NCI-H1092 treated with DMSO at 0.1 percent for 48 hours (cell line): ENCODE data around the gene TBC1D25.
A peak's percentile ranks its signal among the peaks of the same experiment; 100 is the strongest.

Experiments
- DNase-seq: peaks from one replicate; lab custom pipeline; 2025; lab: John Stamatoyannopoulos, UW

TBC1D25 gene

DNA sequence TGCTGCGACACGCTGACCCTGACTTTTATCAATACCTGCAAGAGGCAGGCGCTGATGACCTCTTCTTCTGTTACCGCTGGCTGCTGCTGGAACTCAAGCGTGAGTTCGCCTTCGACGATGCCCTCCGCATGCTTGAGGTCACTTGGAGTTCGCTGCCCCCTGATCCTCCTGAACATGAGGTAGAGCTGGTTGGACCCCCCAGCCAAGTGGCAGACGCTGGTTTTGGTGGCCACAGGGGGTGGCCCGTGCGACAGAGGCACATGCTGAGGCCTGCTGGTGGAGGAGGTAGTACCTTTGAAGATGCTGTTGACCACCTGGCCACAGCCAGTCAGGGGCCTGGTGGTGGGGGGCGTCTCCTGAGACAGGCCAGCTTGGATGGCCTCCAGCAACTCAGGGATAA, 20.5 kb downstream of the TBC1D25 start:
- no peak for DNase-seq

DNA sequence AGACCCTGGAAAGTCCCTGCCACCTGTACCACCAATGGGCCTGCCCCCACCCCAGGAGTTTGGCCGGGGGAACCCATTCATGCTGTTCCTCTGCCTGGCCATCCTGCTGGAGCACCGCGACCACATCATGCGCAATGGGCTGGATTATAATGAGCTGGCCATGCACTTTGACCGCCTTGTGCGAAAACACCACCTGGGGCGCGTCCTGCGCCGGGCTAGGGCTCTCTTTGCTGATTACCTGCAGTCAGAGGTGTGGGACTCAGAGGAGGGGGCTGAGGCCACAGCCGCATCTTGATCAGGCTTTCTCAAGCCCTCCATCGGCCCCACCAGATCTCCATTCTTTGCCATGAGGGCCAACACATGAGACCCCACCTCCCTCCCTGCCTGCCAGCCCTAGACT, 21.2 kb downstream of the TBC1D25 start:
- no peak for DNase-seq

DNA sequence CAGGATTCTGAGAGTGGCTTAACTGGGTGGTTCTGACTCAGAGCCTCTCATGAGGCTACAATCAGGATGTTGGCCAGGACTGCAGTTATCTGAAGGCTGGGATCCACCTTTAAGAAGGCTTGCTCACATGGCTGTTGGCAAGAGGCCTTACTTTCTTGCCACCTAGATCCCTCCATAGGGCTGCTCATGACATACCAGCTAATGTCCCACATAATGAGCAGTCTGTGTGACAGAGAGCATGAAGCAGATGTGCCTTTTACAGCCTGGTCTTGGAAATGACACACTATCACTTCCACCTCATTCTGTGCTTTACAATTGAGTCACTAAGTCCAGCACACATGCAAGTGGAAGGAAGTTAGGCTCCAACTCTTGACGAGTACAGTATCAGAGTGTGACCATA, 30.4 kb downstream of the TBC1D25 start:
- no peak for DNase-seq

DNA sequence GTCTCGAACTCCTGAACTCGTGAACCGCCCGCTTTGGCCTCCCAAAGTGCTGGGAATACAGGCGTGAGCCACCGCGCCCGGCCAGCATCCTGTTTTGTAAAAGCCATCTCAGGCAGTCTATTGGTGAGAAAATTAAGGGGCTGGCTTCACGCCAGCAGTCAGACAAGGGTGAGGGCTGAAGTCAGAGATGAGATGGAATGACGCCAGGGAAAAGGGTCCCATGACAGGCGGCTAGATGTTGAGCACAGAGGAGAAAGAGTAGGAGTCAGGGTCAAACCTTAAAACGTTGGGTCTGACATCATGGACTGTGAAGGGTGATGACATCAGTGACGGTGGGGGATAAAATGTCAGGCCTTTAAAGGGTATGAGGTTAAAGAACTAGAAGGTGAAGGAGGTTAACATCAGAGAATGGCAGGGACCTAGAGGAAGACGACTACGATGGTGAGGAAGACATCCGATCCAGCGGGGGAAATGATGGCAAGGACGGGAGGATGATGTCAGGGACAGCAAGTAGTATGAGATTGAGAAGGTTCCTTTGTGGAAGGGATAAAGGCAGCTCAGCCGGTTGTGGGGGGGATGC, 34.3 kb downstream of the TBC1D25 start:
- peak; percentile 46 for DNase-seq

DNA sequence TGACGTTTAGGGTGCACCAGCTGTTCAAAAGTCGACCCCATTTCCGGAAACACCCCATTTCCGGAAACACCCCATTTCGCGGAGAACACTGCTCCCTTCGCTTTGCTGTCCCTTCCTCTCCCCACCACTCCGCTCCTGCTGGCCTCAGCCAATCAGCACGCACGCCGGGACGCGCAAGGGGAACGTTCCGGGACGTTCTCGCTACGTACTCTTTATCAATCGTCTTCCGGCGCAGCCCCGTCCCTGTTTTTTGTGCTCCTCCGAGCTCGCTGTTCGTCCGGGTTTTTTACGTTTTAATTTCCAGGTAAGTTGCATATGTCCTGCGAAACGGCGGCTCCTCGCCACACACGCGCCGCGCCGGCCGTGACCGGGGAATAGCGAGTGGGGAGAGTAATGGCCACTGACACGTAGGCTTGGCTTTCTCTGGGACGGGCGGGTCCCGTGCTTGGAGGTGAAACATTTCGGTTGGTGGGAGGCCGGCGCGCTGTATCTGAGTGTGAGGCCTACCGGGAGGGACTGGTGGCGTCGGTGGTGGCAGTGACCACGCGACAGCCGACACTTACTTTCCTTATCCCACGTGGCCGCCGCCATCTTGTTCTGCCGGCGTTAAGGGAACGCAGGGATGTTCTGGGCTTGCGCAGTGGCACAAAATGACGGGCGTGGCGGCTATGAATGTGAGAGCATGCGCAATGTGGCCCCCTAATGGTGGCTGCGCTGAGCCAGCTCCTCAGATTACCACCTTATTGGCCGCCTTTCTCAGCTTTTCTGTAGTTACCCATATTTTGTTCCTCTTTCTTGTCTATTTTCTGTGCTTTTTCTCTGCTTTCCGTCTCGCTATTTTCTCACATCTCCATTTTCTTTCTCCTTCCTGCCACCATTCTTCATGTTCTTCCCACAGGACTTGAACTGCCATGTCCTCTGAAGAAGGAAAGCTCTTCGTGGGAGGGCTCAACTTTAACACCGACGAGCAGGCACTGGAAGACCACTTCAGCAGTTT, 35.1 kb downstream of the TBC1D25 start, which contains the start of gene RBM3:
RBM3 (plus strand) TSS at position 215 of the 997 bp plus-strand sequence; CDS start at position 912, 697 bp downstream.
- DNase-seq = peak; percentile 97

DNA sequence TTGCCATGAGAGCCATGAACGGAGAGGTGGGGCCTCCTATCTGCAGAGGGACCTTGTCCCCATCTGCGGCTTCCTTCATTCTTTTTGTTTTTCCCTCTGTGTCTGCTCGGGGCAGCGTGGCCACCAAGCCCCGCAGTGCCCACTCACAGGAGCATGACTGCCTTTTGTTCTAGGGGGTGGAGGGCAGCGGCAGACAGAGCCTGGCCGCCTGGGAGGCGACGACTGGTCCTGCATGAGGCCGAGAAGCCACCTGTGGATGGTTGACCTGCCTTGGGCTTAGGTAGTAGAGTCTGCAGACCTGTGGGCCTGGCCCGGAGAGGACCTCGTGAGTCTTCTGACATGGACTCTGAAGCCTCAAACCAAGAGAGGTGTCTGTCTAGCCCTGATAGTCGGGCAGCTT, 36.1 kb downstream of the TBC1D25 start:
- DNase-seq = no peak

DNA sequence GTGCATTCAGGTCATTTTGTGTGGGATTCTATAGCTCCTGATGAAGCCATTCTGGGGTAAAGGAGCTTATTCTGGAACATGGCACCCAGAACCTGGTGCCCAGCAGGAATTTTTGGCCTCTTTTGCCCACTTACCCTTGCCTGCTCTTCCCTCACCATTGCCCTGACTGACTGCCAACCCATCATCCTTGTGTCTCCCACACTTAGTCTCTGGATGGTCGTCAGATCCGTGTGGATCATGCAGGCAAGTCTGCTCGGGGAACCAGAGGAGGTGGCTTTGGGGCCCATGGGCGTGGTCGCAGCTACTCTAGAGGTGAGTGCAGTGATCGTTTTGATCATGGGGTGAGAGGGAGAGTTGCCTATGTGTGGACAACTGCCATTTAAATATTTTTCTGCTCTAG, 36.6 kb downstream of the TBC1D25 start:
- no peak for DNase-seq

DNA sequence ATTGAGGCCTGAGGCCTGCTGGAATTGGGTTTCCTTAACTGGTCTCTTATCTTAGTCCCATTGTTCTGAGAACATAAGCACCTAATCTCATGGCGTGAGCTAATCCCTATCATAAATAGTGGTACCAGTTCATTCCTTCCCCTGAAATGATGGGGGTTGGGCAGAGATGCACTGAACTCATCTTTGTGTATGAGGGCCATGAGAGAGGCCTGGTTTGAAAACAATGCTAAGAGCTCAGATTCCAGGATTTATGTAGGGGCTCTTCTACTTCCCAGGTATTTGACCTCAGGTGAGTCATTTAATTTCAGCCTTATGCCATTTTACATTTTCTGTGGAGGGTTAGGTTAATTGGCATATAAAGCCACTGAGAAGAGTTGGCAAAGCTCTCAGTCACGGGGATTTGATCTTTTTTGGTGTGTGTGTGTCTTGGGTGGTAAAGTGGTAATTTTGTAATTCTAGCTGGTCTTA, 39.2 kb downstream of the TBC1D25 start:
- DNase-seq = no peak

DNA sequence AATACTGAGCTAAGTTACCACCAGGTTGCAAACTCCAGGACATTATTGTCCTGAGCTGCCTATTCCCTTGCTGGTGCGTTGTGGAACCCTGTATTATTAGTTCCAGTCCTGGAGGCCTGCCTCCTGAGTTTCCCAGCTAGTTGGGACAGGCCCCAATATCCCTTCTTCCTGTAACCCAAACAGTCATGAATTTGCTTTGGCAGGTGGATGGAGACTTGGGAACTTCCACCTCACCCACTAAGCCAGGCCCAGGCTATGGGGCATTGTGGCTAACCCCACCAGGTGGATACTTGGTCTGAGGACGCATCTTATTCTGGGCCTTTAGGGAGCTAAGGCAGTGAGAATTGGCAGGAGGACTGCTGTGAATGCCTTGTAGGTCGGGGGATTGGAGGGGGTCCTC, 39.7 kb downstream of the TBC1D25 start:
- DNase-seq = no peak

DNA sequence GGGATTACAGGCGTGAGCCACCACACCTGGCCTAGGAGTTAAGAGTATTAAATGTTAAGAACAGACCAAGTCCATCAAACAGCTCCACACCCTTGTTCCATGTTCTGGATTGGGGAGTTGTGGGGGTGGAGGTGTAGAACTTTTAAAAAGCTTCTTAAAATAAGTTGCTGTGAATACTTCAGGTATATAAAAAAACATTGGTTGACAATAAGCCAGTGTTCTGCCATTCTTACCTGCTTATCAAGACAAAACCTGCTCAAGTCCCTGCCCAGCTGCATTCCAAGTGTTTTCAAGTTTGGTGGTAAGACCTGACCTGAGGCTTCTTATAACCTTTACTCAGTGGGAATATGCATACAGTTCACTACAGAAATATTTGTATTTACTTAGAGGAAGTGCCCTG, 41.1 kb downstream of the TBC1D25 start:
- DNase-seq = no peak

DNA sequence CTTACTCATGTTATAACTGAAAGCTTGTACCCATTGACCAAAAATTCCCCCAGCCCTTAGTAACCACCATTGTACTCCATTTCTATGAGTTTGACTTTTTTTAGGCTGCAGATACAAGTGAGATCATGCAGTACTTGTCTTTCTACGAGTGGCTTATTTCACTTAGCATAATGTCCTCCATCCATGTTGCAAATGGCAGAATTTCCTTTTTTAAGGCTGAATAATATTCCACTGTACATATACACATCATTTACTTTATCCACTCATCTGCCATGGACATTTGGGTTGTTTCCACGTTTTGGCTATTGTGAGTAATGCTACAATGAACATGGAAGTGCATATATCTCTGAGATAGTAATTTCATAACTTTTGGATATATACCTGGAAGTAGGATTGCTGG, 45.2 kb downstream of the TBC1D25 start:
- DNase-seq = no peak

DNA sequence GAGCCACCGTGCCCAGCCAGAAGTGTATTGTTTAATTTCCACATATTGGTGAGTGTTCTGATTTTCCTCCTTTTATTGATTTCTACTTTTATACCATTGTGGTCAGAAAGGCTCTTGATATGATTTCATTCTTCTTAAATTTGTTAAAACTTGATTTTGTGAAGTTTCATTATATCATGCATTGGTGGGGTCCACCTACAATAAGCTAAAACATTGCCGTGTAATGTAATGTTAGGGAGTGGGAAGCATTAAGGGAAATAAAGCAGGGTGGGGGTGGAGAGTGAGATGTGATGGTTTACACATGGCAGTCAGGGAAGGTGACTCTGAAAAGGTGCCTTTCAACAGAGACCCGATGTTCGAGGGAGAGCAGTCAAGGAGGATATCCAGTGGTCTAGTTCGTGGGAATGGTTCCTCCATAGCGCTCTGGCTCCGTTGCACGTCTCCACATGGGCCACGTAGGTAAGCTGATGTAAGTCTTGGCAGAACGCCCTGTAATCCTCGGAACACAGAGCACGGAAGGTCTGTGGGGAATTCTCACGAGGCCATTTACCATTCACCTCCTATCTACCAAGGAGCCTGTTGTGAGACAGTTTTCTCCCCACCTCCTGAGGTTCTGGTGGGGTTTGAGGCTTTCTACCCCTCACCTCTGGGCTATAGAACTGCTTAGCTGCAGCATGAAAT, 50.1 kb downstream of the TBC1D25 start:
- DNase-seq = peak; percentile 25

DNA sequence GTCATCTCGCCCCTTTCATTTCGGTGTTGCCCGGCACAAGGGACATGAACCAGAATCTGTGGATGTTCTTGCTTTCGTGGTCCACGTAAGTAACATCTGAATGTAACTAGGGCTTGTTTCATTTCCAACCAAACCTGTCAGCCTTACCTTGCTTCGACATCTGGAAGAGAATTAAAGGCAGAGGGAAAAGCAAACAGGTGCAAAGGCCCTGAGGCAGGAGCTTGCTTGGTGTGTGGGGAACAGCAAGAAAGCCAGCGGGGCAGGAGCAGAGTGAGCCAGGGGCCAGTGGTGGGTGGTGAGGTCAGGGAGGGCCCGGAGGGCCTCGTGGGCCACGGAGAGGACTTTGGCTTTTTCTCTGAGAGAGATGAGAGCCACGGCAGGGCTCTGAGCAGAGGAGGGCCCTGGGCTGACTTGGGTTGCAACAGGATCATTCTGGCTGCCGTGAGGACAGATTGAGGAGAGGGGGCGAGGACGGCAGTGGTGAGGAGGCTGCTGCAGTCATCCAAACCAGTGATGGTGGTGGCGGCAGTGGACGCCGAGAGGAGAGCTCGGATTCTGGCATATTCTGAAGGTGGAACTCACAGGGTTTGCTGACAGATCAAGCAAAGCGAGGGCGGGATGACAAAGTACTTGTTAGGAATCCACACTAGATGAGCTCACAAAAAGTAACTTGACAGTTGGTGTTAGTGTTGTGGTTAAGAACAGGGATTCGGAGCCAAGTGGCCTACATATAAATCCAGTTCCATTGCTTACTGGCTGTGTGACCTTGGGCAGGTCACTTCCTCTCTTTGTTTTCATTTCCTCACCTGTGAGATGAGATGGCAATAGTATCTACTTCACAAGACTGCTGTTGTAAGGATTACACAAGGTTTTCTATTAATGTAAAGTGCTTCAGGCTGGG, 50.9 kb downstream of the TBC1D25 start:
- no peak for DNase-seq

DNA sequence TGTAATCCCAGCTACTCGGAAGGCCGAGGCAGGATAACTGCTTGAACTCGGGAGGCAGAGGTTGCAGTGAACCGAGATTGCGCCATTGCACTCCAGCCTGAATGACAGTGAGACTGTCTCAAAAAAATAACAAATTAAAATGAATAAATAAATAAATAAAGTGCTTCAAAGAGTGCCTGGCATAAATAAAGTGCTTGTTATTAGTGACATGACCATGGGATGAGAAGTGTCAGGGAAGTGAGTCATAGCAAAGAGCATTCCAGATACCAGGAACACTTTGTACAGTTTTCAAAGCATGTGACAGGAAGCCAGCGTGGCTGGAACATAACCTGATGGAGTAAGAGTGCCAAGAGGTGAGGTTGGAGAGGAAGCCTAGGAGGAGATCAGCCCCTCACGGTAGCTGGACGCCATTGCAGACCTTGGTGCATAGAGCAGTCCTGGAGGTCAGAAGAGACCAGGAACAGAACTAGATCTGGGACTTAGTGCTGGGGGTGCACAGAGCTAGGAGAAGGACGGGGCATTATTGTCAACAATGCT, 51.8 kb downstream of the TBC1D25 start:
- DNase-seq = no peak

DNA sequence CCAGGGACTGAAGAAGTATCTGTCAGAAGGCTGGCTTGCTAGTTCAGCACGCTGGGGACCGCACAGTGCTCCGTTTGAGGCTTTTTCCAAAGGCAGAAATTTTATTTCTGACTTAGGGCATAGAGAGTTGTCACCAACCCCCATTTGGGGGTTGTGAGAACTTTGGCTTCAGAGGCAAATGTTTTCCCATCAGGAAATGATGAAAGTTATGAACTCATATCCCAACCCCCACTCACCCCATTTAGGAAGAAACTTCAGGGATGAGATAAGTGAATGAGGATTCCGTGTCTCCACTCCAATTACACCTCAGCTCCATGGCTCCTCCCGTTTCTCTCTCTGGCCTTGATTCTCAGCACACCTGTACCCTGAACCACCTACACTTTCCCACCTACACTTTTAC, 53.5 kb downstream of the TBC1D25 start:
- DNase-seq = no peak

DNA sequence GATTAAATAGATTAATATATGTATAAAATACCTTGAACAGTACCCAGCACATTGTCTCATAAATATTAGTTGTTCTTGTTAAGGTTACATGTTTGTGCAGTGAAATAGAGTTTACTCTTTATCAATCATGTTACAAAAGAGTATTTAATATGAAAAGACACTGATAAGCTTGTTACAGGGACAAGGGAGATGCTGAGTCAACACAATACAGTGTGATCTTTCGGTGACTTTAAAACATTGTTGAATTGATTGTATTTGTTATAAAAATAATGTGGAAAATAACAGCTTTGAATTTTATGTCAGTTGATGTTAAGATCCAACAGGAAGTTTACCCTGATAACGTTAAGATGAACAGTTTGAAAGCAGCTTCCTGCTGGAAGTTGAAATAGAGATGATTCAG, 56.4 kb downstream of the TBC1D25 start:
- DNase-seq = no peak

DNA sequence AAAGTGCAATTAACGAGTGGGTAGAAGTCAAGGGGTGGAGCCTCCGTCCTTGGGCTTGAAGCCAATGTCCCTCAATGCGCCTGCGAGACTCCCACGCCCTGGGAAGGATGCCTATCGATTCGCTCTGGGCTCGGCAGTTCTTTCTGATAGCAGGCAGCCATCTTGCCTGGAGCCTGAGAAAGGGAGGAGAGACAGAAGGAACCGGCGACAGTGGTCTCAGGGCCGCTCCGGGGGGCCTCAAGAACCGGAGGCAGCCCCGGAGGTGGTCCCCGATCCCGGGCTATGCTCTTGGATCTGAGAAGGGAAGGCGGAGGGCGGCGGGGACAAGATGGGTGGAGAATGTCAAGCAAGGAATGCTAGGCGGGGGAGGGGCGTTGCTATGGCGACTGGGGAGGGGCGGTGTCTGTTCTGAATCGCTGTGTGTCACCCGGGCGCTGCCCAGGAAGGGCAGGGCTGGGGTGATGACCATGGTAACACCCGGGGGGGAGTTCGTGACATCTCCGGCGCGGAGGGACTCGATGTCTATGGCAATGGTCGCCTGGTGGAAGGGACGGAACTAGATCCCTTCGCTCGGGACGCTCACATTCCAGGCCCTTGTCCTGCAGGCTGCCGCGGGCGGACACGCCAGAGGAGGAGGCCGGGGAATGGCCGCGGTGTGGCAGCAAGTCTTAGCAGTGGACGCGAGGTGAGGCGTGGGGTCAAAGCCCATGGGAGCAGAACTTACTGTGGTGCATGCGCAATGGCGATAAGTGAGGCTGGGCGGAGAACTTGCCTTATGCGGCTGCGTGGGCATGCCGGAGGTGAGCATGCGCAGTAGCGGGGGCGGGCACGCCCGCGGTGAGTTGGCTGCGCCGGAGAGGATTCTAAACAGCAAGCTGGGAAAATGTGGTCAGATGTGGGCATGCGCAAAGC, 58.1 kb downstream of the TBC1D25 start, which contains the start of gene WDR13:
WDR13 (plus strand) TSS at position 140 of the 912 bp plus-strand sequence; CDS start at position 645, 505 bp downstream.
- DNase-seq = peak; percentile 94

DNA sequence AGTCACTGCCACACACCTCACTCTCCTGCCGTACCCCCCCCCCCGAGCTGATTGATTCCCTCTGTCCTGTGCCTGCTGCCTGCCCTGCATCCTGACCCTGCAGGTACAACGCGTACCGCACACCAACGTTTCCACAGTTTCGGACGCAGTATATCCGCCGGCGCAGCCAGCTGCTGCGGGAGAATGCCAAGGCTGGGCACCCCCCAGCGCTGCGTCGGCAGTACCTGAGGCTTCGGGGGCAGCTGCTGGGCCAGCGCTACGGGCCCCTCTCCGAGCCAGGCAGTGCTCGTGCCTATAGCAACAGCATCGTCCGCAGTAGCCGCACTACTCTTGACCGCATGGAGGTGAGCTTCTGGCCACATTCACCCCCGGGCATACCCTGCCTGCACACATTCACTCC, 59.1 kb downstream of the TBC1D25 start:
- DNase-seq = no peak

DNA sequence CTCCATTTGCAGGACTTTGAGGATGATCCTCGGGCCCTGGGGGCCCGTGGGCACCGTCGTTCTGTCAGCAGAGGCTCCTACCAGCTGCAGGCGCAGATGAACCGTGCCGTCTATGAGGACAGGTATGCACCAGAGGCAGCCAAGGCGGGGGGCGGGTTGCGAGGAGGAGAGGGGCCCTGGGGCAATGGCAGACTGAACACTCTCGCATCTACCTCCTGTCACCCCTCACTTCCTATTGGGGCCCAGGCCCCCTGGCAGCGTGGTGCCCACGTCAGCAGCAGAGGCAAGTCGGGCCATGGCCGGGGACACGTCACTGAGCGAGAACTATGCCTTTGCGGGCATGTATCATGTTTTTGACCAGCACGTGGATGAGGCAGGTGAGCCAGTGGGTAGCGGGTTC, 59.8 kb downstream of the TBC1D25 start:
- DNase-seq = no peak

DNA sequence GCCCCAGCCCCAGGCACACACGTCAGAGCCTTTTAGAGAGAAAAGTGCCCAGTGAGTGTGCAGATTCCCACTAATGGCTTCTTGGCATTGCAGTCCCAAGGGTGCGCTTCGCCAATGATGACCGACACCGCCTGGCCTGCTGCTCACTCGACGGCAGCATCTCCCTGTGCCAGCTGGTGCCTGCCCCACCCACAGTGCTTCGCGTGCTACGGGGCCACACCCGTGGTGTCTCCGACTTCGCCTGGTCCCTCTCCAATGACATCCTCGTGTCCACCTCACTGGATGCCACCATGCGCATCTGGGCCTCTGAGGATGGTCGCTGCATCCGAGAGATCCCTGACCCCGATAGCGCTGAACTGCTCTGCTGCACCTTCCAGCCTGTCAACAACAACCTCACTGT, 60.7 kb downstream of the TBC1D25 start:
- DNase-seq = no peak
